Activated effector memory CD4-positive, alpha-beta T cell treated with anti-CD3 and anti-CD28 coated beads, Interleukin-2, amount 50 U/mL, for 16 hours (primary cell): ENCODE data around the gene AIMP1.
"Not testable (repeated sequence)": the region's sequence is repeated elsewhere in the genome, so short reads cannot be mapped to it uniquely, and the experiment has no call there.

ENCODE experiments used
- DNase-seq: peaks from one replicate; pipeline ENCODE4 v3.0.0-alpha.2; 2020

Gene AIMP1

GRCh38 chr4:106312997-106313522 lies 3.3 kb upstream of the AIMP1 start:
- DNase-seq, result no peak

GRCh38 chr4:106314960-106315359 lies 1.4 kb upstream of the AIMP1 start:
- no peak for DNase-seq

GRCh38 chr4:106315476-106315967 lies 828 bp upstream of the AIMP1 start:
- DNase-seq, result no peak

DNA sequence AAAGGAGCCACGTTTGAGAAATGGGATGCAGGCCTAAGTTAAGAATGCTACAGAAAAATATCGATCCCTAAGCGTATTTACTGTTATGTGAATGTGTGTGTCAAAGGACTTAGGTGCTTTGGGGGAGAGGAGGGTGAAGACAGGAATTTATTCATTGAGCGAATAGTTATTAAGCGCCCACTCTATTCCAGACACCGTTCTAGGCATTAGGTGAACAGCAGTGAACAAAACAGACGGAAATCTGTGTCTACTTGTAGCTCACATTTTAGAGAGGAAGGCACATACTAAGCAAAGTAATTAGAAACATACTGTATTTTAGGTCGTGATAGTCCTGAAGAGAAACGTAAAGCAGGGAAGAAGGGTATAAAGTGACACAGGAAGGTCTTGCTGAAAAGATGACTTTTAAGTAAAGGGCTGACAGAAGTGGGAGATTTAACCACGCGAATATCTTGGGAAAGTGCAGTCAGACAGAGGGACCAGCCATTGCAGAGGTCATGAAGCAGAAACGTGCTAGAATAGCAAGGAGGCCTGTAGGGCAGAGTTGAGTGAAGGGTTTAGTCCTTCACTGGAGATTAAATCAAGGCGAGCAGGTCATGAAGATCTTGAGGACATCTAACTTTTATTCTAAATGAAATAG lies 541 bp downstream of the AIMP1 start:
- DNase-seq, result no peak

- no peak for DNase-seq
These were observed 1.5 kb downstream of the AIMP1 start for GRCh38 chr4:106317815-106318214.

DNA sequence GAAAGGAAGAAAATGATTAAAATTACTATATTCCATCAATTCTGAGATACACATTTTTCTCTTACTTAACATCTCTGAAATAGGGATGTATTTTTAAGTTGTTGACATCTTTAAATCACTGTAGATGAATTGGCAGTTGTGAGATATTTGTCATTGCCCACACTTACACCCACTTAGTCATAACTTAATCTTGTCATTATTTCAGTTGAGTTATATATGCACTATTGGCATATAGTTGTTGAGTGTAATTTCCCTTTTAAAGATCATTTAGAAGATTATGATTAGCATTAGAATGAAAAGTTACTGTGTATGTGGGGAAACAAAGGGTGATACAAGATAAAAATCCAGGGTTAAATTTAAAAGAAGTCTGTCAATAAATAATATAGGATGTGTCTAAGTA lies 2.2 kb downstream of the AIMP1 start:
- no peak for DNase-seq

GRCh38 chr4:106320235-106320634 lies 3.9 kb downstream of the AIMP1 start:
- DNase-seq, result no peak

- DNase-seq, result not testable (repeated sequence)
These were observed 4.8 kb downstream of the AIMP1 start for GRCh38 chr4:106321168-106321567.

DNA sequence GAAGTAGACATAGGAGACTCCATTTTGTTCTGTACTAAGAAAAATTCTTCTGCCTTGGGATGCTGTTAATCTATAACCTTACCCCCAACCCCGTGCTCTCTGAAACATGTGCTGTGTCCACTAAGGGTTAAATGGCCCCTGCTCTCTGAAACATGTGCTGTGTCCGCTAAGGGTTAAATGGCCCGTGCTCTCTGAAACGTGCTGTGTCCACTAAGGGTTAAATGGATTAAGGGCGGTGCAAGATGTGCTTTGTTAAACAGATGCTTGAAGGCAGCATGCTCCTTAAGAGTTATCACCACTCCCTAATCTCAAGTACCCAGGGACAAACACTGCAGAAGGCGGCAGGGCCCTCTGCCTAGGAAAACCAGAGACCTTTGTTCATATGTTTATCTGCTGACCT lies 5.5 kb downstream of the AIMP1 start:
- not testable (repeated sequence) for DNase-seq

DNA sequence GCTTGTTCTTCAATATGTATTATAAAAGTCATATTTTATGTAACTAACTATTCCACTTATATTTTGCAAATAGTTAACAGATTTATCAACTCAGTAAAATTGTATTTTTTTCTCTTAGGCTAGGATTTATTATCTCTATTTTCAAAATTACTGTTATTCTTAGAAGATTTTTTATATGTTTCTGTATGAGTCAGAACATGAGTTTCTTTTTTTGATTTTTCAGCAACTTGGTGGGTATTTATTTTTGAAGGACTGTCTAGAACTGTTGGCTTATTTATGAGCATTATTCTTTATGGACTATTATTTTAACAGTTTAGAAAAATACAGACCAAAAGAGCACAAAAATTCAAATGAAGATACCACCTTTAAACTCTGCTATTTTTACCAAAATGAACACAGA lies 6.8 kb downstream of the AIMP1 start:
- no peak for DNase-seq

DNA sequence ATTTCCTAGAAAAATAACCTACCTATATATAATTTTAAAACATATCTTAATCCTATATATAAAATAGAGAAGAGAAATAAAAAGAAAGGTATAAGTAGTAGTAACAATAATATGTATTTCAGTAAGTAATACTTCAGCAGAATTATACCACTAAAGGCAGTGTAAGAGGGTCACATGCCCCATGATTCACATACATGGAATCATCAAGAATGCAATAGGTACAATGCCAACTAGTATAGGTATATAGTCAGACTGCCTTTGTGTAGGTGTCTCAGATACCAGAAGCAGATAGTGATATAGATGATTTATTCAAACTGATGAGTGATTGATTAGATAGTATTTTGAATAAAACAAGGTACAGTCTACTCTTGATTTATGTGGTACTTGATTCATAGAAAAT lies 9.4 kb downstream of the AIMP1 start:
- no peak for DNase-seq

DNA sequence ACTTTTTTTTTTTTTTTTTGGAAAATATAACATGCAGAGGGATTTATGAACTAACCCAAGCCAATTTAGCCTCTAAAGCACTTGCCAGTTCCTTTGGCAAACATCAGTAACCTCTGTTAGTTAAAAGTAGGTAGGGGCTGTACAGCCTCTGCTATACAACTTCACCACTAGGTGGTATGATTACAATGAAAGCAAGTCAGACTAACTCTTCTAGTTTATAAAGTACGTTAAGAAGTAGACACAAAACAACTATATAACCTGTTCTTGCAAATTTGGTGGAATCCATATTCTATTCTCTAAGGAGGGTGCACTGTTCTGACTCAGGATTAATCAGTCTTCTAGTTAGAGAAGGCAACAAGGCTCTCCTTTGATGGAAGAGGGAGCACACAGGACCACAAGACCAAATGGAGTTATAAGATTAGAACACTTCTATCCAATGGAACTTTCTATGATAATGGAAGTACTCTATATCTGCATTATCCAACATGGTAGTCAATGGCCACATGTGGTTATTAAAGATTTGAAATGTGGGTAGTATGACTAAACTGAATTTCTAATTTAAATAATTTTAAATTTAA lies 12.8 kb downstream of the AIMP1 start:
- no peak for DNase-seq

DNA sequence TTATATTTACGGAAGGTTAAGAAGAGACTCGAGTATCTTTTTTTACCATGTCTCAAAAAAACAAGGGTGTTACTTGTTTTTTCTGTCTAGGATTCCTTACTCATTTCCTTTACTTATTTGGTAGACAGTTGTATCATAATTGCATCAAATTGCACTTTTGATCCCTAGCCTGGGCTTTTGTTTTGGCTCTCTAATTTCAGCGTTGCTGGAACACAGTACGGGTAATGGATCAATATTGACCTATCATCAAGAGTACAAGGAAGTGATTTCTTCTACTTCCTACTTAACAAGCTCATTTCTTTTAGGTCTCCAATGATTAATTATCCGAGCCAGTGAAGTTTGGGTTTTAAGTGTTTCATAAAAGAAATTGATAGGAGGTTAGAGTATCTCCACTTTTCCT lies 16.8 kb downstream of the AIMP1 start:
- DNase-seq, result no peak

DNA sequence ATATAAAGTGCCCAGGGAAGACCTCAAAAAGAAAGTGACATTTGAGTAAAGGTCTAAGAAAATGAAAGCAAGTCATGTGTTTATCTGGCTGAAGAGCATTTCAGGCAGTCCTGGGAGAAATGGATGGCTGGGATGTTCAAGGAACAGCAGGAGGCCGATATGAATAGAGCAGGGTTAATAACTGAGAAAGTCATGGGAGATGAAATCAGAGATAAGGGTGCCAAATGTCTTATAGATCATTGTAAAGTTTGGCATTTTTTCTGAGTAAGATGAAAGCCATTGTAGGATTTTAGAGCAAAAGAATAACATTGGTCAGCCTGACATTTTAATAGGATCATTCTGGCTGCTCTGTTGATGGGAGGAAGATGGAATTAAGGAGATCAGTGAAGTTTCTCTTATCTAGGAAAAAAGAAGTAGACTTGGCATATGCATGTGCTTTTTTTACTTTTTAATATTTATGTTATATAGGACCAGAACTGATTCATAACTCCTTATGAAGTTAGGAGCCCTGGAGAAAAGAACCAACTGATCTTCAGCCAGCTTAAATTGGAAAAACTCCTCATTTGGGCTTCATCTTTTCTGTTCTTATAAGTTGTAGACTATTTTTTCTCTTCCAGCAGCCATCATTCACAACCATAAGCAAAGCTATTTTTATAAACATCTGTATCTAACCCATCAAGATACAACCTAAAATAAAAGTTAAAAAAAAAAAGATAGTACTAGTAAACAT lies 18.6 kb downstream of the AIMP1 start:
- DNase-seq, result no peak

GRCh38 chr4:106336618-106337017 lies 20.3 kb downstream of the AIMP1 start:
- DNase-seq, result no peak

DNA sequence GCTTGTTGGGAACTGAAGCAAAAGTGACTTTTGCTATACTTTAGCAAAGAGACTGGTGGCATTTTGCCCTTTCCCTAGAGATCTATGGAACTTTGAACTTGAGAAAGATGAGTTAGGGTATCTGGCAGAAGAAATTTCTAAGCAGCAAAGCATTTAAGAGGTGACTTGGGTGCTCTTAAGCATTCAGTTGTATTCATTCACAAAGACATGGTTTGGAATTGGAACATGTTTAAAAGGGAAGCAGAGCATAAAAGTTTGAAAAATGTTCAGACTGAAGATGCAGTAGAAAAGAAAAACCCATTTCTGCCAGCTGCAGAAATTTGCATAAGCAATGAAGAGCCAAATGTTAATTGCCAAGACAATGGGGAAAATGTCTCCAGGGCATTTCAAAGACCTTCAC lies 21.6 kb downstream of the AIMP1 start:
- no peak for DNase-seq

GRCh38 chr4:106338671-106339070 lies 22.3 kb downstream of the AIMP1 start:
- DNase-seq, result no peak

DNA sequence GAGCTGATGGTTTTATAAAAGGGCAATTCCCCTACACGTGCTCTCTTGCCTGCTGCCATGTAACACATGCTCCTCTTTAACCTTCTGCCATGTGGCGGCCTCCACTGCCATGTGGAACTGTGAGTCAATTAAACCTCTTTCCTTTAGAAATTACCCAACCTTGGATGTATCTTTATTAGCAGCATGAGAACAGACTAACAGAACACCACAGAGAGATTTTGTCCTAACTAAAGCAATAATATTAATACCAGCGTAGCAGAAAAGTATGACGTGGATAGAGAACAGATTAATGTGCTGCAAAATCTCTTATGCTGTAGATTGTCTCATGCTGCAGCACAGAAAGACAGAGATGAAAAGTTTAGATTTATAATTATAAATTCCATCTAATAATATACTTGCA lies 23.1 kb downstream of the AIMP1 start:
- no peak for DNase-seq

DNA sequence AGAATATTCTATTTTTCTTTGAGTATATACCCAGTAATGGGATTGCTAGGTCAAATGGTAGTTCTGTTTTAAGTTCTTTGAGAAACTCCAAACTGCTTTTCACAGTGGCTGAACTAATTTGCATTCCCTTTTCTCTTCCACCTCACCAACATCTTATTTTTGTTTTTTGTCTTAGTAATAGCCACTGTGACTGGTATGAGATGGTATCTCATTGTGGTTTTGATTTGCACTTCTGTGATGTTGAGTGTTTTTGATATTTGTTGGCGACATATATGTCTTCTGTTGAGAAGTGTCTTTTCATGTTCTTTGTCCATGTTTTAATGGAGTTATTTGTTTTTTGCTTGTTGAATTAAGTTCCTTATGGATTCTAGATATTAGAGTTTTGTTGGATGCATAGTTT lies 24.4 kb downstream of the AIMP1 start:
- no peak for DNase-seq

- no peak for DNase-seq
These were observed 27.7 kb downstream of the AIMP1 start for GRCh38 chr4:106343865-106344646.

DNA sequence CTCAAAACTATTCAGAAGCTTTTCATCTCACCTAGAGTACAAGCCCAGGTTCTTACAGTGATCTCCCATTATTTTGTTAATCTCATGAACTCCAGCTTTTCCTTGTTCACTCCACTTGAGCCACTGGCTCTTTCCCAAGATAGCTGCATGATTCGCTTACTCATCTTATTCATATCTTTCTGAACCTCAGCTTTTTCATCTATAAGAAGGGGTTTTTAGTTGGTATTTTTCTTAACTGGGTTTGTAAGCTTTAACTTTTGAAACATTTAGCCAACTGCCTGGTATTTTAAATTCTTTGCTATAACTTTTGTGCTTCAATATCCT lies 28.3 kb downstream of the AIMP1 start:
- DNase-seq, result no peak

DNA sequence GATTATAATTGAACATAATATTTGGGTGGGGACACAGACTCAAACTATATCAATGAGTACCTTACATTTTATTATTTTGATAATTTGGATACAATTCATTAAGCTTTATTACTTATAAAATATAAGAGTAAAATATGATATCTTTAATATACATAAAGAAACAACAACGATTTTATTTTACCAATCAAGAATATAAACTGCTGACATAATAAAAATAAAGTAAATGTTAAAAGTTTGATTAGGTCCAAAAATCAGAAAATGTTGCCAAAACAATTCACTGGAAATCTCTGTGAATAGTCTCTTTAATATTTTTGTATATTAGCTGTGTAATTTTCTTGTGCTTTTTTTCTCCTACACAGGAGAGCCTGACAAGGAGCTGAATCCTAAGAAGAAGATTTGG lies 30.8 kb downstream of the AIMP1 start:
- no peak for DNase-seq

- DNase-seq, result no peak
These were observed 34.7 kb downstream of the AIMP1 start for GRCh38 chr4:106351016-106351415.
